Activated CD8-positive, alpha-beta T cell treated with anti-CD3 and anti-CD28 coated beads for 36 hours (primary cell): ENCODE data around the gene UBE2H. TPM values are rescaled to one million over a fixed set of nuclear protein-coding genes. Genes with fewer than 3 reads are reported as not detected.

Source experiments
- ATAC-seq: fragments of 200-7000 bp; cut with Tn5 transposase; one replicate; pipeline ENCODE4 v1.10.0; 2021; ENCODE audit warnings: mild to moderate bottlenecking, moderate library complexity
- CTCF ChIA-PET: fragments of 350-600 bp; sonication (Branson Sonifier 250); formaldehyde crosslinking; loops from one replicate; lab custom pipeline; 2021; ENCODE audit warnings: antibody characterized with exemption; lab: Charles Lee
- POLR2A ChIA-PET: fragments of 350-600 bp; sonication (Branson Sonifier 250); formaldehyde crosslinking; loops from one replicate; lab custom pipeline; 2021; ENCODE audit warnings: antibody characterized with exemption; lab: Charles Lee
- DNase-seq: peaks from one replicate; pipeline ENCODE4 v3.0.0-alpha.2; 2020
- H3K27ac Mint-ChIP-seq: one replicate; pipeline ENCODE4 v1.8.0; 2021; ENCODE audit warnings: mild to moderate bottlenecking, mixed read lengths
- H3K27me3 Mint-ChIP-seq: one replicate; pipeline ENCODE4 v1.8.0; 2021; ENCODE audit warnings: mixed read lengths
- H3K36me3 Mint-ChIP-seq: one replicate; pipeline ENCODE4 v1.8.0; 2021; ENCODE audit warnings: low read depth, mixed read lengths
- H3K4me1 Mint-ChIP-seq: one replicate; pipeline ENCODE4 v1.8.0; 2021; ENCODE audit warnings: low read depth, mixed read lengths
- H3K4me3 Mint-ChIP-seq: one replicate; pipeline ENCODE4 v1.8.0; 2021; ENCODE audit warnings: mild to moderate bottlenecking, moderate library complexity, mixed read lengths
- H3K9me3 Mint-ChIP-seq: one replicate; pipeline ENCODE4 v1.8.0; 2021; ENCODE audit warnings: mixed read lengths
- CTCF ChIP-seq: fragments of 200-600 bp; IDR thresholded peaks from one replicate; pipeline ENCODE4 v1.8.0; 2022; ENCODE audit warnings: antibody characterized with exemption, mild to moderate bottlenecking
- intact Hi-C: fragments of 100-400 bp; cut with micrococcal nuclease; formaldehyde crosslinking; loops from one replicate; pipeline ENCODE4 v1.10.0; 2022
- total RNA-seq, 2 experiments: library from RNA; stranded (reverse); gene quantifications; one replicate each; pipeline ENCODE4 v1.2.3, GENCODE V29; 2021

The UBE2H gene
- total RNA-seq, 2 experiments from 2014 or later, result 22.4 to 22.6 TPM

GRCh38 chr7:129990403-129991192 is 37.8 kb upstream of the UBE2H start:
- H3K27ac Mint-ChIP-seq, result no peak overlapping the region
- POLR2A ChIA-PET, result no interaction called here
- H3K27me3 Mint-ChIP-seq, result no peaks in the 10 kb centered on the region
- H3K4me3 Mint-ChIP-seq, result no peak overlapping the region
- ATAC-seq (no peak), DNase-seq (no peak)
- no peaks in the 10 kb centered on the region for H3K36me3 Mint-ChIP-seq
- no peak for TF ChIP-seq CTCF
- H3K4me1 Mint-ChIP-seq, result peaks cover 10% of the 10 kb centered on the region
- intact Hi-C loops, result no loop called here
- CTCF ChIA-PET, result no interaction called here
- H3K9me3 Mint-ChIP-seq, result no peaks in the 10 kb centered on the region

GRCh38 chr7:129989466-129989865 is 36.7 kb upstream of the UBE2H start:
- ChIA-PET POLR2A (no interaction called here), CTCF (no interaction called here)
- H3K4me3 Mint-ChIP-seq, result no peak overlapping the region
- intact Hi-C loops, result no loop called here
- peaks cover 10% of the 10 kb centered on the region for H3K4me1 Mint-ChIP-seq
- DNase-seq (peak; percentile 88), ATAC-seq (peak; percentile 98)
- no peaks in the 10 kb centered on the region for H3K27me3 Mint-ChIP-seq
- H3K9me3 Mint-ChIP-seq, result no peaks in the 10 kb centered on the region
- H3K27ac Mint-ChIP-seq, result no peak overlapping the region
- TF ChIP-seq CTCF, result no peak
- no peaks in the 10 kb centered on the region for H3K36me3 Mint-ChIP-seq

GRCh38 chr7:129986600-129986999 is 33.8 kb upstream of the UBE2H start:
- TF ChIP-seq CTCF, result no peak
- Mint-ChIP-seq H3K4me3 (no peak overlapping the region), H3K27ac (no peak overlapping the region), H3K4me1 (peaks cover 10% of the 10 kb centered on the region), H3K9me3 (no peaks in the 10 kb centered on the region), H3K36me3 (no peaks in the 10 kb centered on the region), H3K27me3 (peaks cover 4% of the 10 kb centered on the region)
- intact Hi-C loops, result no loop called here
- ChIA-PET POLR2A (no interaction called here), CTCF (no interaction called here)
- ATAC-seq (no peak), DNase-seq (no peak)

- H3K27me3 Mint-ChIP-seq, result peaks cover 4% of the 10 kb centered on the region
- intact Hi-C loops, result no loop called here
- H3K27ac Mint-ChIP-seq, result no peak overlapping the region
- no peaks in the 10 kb centered on the region for H3K9me3 Mint-ChIP-seq
- no peaks in the 10 kb centered on the region for H3K4me1 Mint-ChIP-seq
- ChIA-PET CTCF (interaction anchor here (0.8 kb wide), 1 partner anchor 12 kb away, joined by 3 read pairs; no protein-coding TSS in a partner anchor), POLR2A (interaction anchor here (1.1 to 1.2 kb wide), 2 partner anchors 115 to 246 kb away, joined by 3 read pairs; no protein-coding TSS in a partner anchor)
- no peak overlapping the region for H3K4me3 Mint-ChIP-seq
- no peak for TF ChIP-seq CTCF
- ATAC-seq (no peak), DNase-seq (no peak)
- no peaks in the 10 kb centered on the region for H3K36me3 Mint-ChIP-seq
Measured at GRCh38 chr7:129980667-129981066, 27.9 kb upstream of the UBE2H start.

GRCh38 chr7:129975309-129975708 is 22.5 kb upstream of the UBE2H start:
- intact Hi-C loops, result no loop called here
- no peak overlapping the region for H3K27ac Mint-ChIP-seq
- ChIA-PET POLR2A (no interaction called here), CTCF (no interaction called here)
- no peak for TF ChIP-seq CTCF
- H3K4me1 Mint-ChIP-seq, result no peaks in the 10 kb centered on the region
- DNase-seq (no peak), ATAC-seq (no peak)
- no peak overlapping the region for H3K4me3 Mint-ChIP-seq
- no peaks in the 10 kb centered on the region for H3K27me3 Mint-ChIP-seq
- H3K36me3 Mint-ChIP-seq, result no peaks in the 10 kb centered on the region
- H3K9me3 Mint-ChIP-seq, result no peaks in the 10 kb centered on the region
